ENCODE data around the gene FAM124A.

Gene FAM124A

DNA sequence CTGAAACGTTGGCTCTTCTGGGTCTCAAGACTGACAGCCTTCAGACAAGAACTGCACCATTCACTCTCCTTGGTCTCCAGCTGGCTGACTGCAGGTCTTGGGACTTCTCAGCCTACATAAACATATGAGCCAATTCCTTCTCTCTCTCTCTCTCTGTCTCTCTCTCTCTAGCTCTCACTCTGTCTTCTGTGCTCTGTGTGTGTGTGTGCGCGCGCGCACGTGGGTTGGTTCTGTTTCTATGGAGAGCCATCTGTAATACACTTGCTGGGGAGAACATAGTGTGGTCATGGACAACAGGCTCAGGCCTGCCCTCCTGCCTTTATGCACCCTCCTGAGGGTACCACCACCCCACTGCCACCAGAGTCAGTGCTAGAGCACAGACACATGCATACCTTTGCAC is 103.6 kb downstream of the FAM124A start:
- no peak overlapping the region for H3K4me3 ChIP-seq (ENCODE audit: low read depth, low read length)
- no peak for TF ChIP-seq CTCF (IDR thresholded peaks at IDR 0.05; ENCODE audit: borderline replicate concordance, insufficient read depth, low read depth, low read length)

DNA sequence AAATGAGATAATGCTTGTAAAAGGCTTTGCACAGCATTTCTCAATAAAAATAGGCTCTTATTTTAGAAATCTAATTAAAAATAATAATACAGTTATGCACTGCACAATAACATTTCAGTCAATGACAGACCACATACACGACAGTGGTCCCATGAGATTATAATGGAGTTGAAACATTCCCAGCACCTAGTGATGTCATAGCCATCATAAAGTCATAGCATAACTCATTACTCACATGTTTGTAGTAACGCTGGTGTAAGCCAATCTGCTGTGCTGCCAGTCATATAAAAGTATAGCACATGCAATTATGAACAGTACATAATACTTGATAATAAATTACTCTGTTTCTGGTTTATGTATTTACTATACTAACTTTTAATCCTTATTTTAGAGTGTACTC is 104.6 kb downstream of the FAM124A start:
- no peak overlapping the region for H3K4me3 ChIP-seq (ENCODE audit: low read depth, low read length)
- no peak for TF ChIP-seq CTCF (IDR thresholded peaks at IDR 0.05; ENCODE audit: borderline replicate concordance, insufficient read depth, low read depth, low read length)

DNA sequence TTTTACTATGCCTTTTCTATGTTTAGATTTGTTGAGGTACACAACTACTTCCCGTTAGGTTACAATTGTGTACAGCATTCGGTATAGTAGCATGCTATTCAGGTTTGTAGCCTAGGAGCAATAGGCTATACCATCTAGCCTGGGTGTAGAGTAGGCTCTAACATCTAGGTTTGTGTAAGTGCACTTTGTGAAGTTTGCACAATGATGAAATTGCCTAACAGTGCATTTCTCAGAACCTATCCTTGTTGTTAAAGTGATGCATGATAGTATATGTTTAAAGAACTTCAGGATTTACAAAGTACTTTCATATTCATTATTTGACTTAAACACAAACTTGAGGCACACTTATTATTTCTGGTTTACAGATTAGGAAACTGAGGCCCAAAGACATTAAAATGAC is 105.8 kb downstream of the FAM124A start:
- no peak for TF ChIP-seq CTCF (IDR thresholded peaks at IDR 0.05; ENCODE audit: borderline replicate concordance, insufficient read depth, low read depth, low read length)

DNA sequence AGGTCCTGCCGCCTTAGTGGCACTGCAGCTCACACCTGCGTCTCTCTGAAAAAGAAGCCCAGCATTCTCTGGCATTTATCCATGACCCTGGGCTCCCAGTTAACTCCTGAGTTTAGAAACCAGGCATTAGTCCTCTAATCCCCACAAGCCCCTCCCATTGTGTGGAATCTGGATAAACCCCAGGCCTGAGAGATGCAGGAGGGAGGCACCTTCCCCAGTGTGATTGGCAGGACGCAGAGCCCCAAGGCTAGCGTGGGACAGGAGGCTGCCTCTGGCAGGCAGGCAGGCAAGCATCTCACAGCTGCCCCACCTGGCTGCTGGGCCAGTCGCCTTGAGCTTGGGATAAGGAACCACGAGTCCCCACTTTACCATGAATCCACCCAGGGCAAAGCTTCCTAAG is 106.3 kb downstream of the FAM124A start:
- no peak overlapping the region for H3K4me3 ChIP-seq (ENCODE audit: low read depth, low read length)
- TF ChIP-seq CTCF (IDR thresholded peaks at IDR 0.05; ENCODE audit: borderline replicate concordance, insufficient read depth, low read depth, low read length), result no peak

More for the DNA sequence above, 105.8 kb downstream of the FAM124A start:
- H3K4me3 ChIP-seq (ENCODE audit: low read depth, low read length), result no peak overlapping the region

GRCh38 chr13:51329606-51330005 is 107.4 kb downstream of the FAM124A start:
- no peak overlapping the region for H3K4me3 ChIP-seq (ENCODE audit: low read depth, low read length)
- TF ChIP-seq CTCF (IDR thresholded peaks at IDR 0.05; ENCODE audit: borderline replicate concordance, insufficient read depth, low read depth, low read length), result no peak

DNA sequence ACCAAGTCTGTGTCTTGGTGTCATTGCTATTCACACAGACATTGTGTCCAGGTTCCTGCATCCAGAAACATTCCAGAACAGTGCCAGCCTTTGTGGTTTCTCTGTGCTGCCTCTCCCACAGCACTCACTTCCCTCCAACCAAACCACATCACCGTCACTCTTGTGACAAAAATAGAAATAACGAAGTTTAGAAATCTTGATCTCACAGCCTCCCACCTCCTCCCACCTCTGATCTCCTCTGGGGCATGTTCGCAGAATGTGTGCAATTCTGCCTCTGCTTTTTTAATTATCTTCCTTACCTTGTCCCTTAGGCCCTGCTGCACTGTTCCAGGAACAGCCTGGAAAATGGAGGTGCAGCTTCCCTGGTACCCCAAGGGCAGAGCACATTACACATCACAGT is 108.6 kb downstream of the FAM124A start:
- TF ChIP-seq CTCF (IDR thresholded peaks at IDR 0.05; ENCODE audit: borderline replicate concordance, insufficient read depth, low read depth, low read length), result no peak
- no peak overlapping the region for H3K4me3 ChIP-seq (ENCODE audit: low read depth, low read length)

DNA sequence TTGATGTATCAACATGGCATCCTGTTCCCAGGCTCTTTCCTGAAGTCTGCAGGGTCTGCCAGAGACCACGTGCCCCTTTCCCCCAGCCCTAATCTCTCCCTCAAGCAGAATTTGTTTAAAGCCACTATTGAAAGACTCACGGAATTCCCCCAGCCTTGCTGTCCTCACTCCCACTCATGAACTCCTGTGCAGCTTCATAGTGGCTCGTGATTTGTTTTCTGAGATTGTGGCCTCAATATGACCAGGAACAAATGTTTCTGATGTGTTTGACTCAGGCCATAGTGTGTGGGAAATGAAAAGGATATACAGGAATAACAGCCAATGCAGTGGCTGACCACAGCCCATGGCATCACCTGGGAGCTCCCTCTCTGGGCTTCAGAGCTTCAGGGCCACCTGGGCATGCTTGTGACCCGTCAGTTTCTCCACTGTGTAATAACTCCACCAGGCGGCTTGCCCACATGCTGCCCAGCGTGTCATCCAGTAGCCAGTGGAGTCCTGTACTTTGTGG is 109.2 kb downstream of the FAM124A start:
- no peak for TF ChIP-seq CTCF (IDR thresholded peaks at IDR 0.05; ENCODE audit: borderline replicate concordance, insufficient read depth, low read depth, low read length)
- no peak overlapping the region for H3K4me3 ChIP-seq (ENCODE audit: low read depth, low read length)

All from GM12875 (cell line).